ENCODE measurements around the gene PRKCI. TPM values are rescaled to one million over a fixed set of nuclear protein-coding genes. Genes with fewer than 3 reads are reported as not detected.

PRKCI gene
- polyA plus RNA-seq, 1 experiment: 84.3 TPM

DNA sequence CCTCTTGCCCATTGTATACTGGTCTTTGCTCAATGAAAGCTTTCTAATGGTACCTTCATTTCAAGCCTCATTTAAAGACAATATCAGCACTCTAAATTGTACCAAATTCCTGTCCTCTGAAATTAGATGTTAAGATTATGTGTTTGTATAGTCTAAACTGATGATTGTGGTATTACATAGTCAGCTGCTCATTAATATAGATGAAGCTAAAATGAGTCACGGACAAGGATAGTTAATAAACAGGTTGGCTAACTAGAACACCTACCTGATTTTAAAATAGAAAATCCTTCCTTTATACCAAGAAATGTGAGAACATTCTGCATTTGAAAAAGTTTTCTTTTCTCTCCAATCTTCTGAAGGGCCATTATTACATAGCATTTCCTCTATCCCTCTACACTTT is 2.9 kb downstream of the PRKCI start:
- H3K9me3 ChIP-seq (ENCODE audit: control insufficient read depth, insufficient read depth, low read length): no peaks in the 10 kb centered on the region
- no peak overlapping the region for H3K27ac ChIP-seq (ENCODE audit: low read depth, low read length)
- no peak overlapping the region for H3K4me3 ChIP-seq (ENCODE audit: low read depth, low read length)
- TF ChIP-seq, protein P1, sequence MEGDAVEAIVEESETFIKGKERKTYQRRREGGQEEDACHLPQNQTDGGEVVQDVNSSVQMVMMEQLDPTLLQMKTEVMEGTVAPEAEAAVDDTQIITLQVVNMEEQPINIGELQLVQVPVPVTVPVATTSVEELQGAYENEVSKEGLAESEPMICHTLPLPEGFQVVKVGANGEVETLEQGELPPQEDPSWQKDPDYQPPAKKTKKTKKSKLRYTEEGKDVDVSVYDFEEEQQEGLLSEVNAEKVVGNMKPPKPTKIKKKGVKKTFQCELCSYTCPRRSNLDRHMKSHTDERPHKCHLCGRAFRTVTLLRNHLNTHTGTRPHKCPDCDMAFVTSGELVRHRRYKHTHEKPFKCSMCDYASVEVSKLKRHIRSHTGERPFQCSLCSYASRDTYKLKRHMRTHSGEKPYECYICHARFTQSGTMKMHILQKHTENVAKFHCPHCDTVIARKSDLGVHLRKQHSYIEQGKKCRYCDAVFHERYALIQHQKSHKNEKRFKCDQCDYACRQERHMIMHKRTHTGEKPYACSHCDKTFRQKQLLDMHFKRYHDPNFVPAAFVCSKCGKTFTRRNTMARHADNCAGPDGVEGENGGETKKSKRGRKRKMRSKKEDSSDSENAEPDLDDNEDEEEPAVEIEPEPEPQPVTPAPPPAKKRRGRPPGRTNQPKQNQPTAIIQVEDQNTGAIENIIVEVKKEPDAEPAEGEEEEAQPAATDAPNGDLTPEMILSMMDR (IDR thresholded peaks at IDR 0.05; ENCODE audit: low read depth, low read length): no peak
- ChIA-PET POLR2A (no interaction called here), CTCF (no interaction called here)
- H3K27me3 ChIP-seq (ENCODE audit: control insufficient read depth, insufficient read depth, low read length): no peaks in the 10 kb centered on the region
- no peak for DNase-seq (ENCODE audit: low read depth, low spot score)

DNA sequence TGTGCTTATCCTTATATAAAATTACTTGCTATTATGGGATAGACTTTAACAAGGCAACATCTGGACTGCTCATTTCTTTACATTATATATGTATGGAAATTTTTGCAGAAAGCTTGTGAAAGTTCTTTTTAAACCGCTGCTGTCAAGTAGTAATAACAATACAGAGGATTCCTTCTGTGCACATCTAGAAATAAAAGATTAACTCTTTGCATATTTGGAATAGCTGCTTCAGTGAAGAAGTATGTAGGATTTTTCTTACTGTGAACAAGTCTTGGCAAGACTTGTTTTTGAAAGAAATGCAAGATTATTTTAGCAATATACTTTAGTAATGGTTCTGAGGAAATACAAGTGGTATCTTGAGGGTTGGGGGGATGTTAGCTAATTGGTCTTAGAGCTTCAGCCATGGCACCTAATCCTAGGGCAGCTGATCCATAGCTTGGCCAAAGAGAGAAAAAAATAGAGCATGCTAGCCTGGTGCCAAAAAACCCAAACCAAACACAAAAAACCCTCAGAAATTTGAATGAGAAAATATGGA is 4.3 kb downstream of the PRKCI start:
- ChIA-PET CTCF (no interaction called here), POLR2A (no interaction called here)
- H3K27me3 ChIP-seq (ENCODE audit: control insufficient read depth, insufficient read depth, low read length): no peaks in the 10 kb centered on the region
- no peak overlapping the region; the same call in 1 of the 2 replicates for H3K4me3 ChIP-seq (ENCODE audit: low read depth, low read length)
- H3K27ac ChIP-seq (ENCODE audit: low read depth, low read length): peak overlapping the region; percentile 41
- no peak for DNase-seq (ENCODE audit: low read depth, low spot score)
- H3K9me3 ChIP-seq (ENCODE audit: control insufficient read depth, insufficient read depth, low read length): no peaks in the 10 kb centered on the region
- TF ChIP-seq, protein P1 (IDR thresholded peaks at IDR 0.05; ENCODE audit: low read depth, low read length): no peak

DNA sequence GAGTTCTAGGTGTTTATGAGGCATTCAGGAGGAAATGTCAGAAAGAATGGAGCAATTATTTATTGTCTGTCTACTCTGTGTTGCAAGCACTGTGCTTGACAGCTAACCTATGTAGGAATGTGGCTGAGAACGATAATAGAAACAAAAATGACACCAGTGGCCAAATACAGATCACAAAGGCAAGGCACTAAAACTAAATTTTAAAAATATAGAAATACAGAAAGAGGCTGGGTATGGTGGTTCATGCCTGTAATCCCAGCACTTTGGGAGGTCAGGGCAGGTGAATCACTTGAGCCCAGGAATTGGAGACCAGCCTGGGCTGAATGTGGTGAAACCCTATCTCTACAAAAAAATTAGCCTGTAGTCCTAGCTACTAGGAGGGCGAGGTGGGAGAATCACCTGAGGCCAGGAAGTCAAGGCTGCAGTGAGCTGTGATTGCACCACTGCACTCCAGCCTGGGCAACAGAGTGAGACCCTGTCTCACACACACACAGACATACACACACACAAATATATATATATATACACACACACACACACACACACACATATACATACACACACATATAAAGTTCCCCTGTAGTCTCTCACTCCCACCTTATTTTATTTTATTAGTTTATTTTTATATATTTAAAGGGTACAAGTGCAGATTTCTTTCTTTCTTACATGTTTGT is 6.0 kb downstream of the PRKCI start:
- no peaks in the 10 kb centered on the region for H3K9me3 ChIP-seq (ENCODE audit: control insufficient read depth, insufficient read depth, low read length)
- POLR2A ChIA-PET: no interaction called here
- H3K27me3 ChIP-seq (ENCODE audit: control insufficient read depth, insufficient read depth, low read length): no peaks in the 10 kb centered on the region
- H3K27ac ChIP-seq (ENCODE audit: low read depth, low read length): no peak overlapping the region
- H3K4me3 ChIP-seq (ENCODE audit: low read depth, low read length): no peak overlapping the region
- CTCF ChIA-PET: no interaction called here
- no peak for DNase-seq (ENCODE audit: low read depth, low spot score)
- TF ChIP-seq, protein P1 (IDR thresholded peaks at IDR 0.05; ENCODE audit: low read depth, low read length): no peak

DNA sequence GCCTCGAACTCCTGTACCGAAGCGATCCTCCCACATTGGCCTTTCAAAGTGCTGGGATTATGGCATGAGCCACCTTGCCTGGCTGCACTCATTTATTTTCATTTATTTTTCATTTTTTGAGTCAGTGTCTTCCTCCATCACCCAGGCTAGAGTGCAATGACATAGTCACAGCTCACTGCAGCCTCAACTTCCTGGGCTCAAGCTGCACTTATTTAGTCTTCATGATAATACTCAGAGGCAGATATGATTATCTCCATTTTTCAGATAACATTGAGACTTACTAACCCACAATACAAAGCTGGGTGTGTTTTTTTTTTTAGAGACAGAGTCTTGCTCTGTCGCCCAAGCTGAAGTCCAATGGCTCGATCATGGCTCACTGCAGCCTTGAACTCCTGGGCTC is 10.0 kb downstream of the PRKCI start:
- Histone ChIP-seq H3K4me3 (ENCODE audit: low read depth, low read length) (no peak overlapping the region), H3K9me3 (ENCODE audit: control insufficient read depth, insufficient read depth, low read length) (no peaks in the 10 kb centered on the region), H3K27me3 (ENCODE audit: control insufficient read depth, insufficient read depth, low read length) (no peaks in the 10 kb centered on the region), H3K27ac (ENCODE audit: low read depth, low read length) (no peak overlapping the region)
- CTCF ChIA-PET: no interaction called here
- POLR2A ChIA-PET: interaction anchor here (0.7 kb wide), 1 partner anchor 92 kb away, joined by 3 read pairs; no protein-coding TSS in a partner anchor
- DNase-seq (ENCODE audit: low read depth, low spot score): no peak
- TF ChIP-seq, protein P1 (IDR thresholded peaks at IDR 0.05; ENCODE audit: low read depth, low read length): no peak

DNA sequence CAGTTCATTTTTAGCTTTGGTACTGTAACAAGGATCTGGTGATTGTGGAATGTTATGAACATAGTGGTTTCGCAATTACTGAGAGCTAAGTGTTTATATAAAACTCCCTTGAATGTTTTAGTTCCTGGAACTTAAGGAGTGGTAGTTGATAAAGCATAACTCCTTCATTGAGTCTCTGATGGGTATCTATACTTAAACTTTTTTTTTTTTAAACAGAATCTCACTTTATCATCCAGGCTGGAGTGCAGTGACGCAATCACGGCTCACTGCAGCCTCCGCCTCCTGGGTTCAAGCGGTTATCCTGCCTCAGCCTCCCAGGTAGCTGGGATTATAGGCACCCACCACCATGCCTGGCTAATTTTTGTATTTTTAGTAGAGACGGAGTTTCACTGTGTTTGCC is 11.3 kb downstream of the PRKCI start:
- ChIA-PET POLR2A (interaction anchor here (0.5 to 1.0 kb wide), 2 partner anchors 12 to 660 kb away, joined by 3 to 9 read pairs; partner anchors contain the start of gene PRKCI), CTCF (interaction anchor here (0.5 to 1.9 kb wide), 3 partner anchors 43 to 46 kb away, joined by 3 to 6 read pairs (median 4); no protein-coding TSS in a partner anchor)
- Histone ChIP-seq H3K27ac (ENCODE audit: low read depth, low read length) (peak overlapping the region; percentile 31), H3K9me3 (ENCODE audit: control insufficient read depth, insufficient read depth, low read length) (no peaks in the 10 kb centered on the region), H3K4me3 (ENCODE audit: low read depth, low read length) (no peak overlapping the region), H3K27me3 (ENCODE audit: control insufficient read depth, insufficient read depth, low read length) (no peaks in the 10 kb centered on the region)
- DNase-seq (ENCODE audit: low read depth, low spot score): peak; percentile 68
- TF ChIP-seq, protein P1 (IDR thresholded peaks at IDR 0.05; ENCODE audit: low read depth, low read length): no peak
